RWPE2 (cell line): ENCODE measurements around the gene ADORA2B.
A peak's percentile ranks its signal among the peaks of the same experiment; 100 is the strongest.

Experiments used
- ATAC-seq: fragments of 200-7000 bp; cut with Tn5 transposase; 3 replicates; pipeline ENCODE4 v1.9.1; 2021; ENCODE audit warnings: low read depth
- DNase-seq: peaks from one replicate; pipeline ENCODE4 v3.0.0-alpha.2; 2020; ENCODE audit warnings: low spot score
- H3K27ac ChIP-seq: fragments of 450-650 bp; 2 replicates; pipeline ENCODE4 v1.5.1; 2017; ENCODE audit warnings: mild to moderate bottlenecking; ENCODE audit not compliant: poor library complexity, severe bottlenecking
- H3K27me3 ChIP-seq: fragments of 250-450 bp; sonication (Bioruptor Pico); 2 replicates; pipeline ENCODE4 v1.5.1; 2021; ENCODE audit warnings: mild to moderate bottlenecking, moderate library complexity; ENCODE audit not compliant: insufficient read depth, poor library complexity, severe bottlenecking
- H3K36me3 ChIP-seq: fragments of 250-450 bp; sonication (Bioruptor Pico); 2 replicates; pipeline ENCODE4 v1.5.1; 2020; ENCODE audit warnings: low read depth, mild to moderate bottlenecking, moderate library complexity
- H3K4me1 ChIP-seq: fragments of 250-450 bp; sonication (Bioruptor Pico); 2 replicates; pipeline ENCODE4 v1.5.1; 2021; ENCODE audit warnings: mild to moderate bottlenecking, moderate library complexity; ENCODE audit not compliant: insufficient read depth, poor library complexity, severe bottlenecking
- H3K4me3 ChIP-seq: fragments of 250-450 bp; sonication (Bioruptor Pico); 2 replicates; pipeline ENCODE4 v1.5.1; 2021; ENCODE audit warnings: mild to moderate bottlenecking, moderate library complexity; ENCODE audit not compliant: severe bottlenecking
- H3K9me3 ChIP-seq: fragments of 250-450 bp; sonication (Bioruptor Pico); 2 replicates; pipeline ENCODE4 v1.5.1; 2021; ENCODE audit warnings: mild to moderate bottlenecking, moderate library complexity; ENCODE audit not compliant: severe bottlenecking
- TF ChIP-seq, protein P1 (sequence below): fragments of 450-650 bp; IDR thresholded peaks from one replicate; pipeline ENCODE4 v1.5.1; 2017; ENCODE audit warnings: mild to moderate bottlenecking, moderate library complexity; ENCODE audit not compliant: poor library complexity, severe bottlenecking

Gene ADORA2B

DNA sequence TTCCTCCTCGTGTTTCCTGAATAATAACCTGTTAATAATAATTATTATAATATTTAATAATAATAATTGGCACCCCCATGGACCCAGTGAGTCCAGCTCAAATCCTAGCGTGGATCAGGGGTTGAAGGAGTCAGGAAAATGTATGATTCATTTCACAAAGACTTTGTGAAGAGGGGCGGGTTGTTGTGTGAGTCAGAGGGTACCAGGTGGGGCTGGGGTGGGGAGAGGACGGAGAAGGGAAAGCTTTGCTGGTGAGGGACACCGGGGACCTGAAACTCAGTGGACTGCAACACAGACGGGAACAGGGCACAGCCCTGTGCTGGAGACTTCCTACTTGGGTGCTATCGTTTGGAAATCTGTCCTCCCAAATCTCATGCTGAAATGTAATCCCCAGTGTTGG lies 3.1 kb upstream of the ADORA2B start:
- no peaks in the 10 kb centered on the region for H3K9me3 ChIP-seq
- no peak overlapping the region for H3K4me3 ChIP-seq
- no peaks in the 10 kb centered on the region for H3K36me3 ChIP-seq
- TF ChIP-seq, protein P1, sequence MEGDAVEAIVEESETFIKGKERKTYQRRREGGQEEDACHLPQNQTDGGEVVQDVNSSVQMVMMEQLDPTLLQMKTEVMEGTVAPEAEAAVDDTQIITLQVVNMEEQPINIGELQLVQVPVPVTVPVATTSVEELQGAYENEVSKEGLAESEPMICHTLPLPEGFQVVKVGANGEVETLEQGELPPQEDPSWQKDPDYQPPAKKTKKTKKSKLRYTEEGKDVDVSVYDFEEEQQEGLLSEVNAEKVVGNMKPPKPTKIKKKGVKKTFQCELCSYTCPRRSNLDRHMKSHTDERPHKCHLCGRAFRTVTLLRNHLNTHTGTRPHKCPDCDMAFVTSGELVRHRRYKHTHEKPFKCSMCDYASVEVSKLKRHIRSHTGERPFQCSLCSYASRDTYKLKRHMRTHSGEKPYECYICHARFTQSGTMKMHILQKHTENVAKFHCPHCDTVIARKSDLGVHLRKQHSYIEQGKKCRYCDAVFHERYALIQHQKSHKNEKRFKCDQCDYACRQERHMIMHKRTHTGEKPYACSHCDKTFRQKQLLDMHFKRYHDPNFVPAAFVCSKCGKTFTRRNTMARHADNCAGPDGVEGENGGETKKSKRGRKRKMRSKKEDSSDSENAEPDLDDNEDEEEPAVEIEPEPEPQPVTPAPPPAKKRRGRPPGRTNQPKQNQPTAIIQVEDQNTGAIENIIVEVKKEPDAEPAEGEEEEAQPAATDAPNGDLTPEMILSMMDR, result no peak
- DNase-seq (no peak), ATAC-seq (peak; percentile 31)
- peaks cover 9% of the 10 kb centered on the region for H3K4me1 ChIP-seq
- H3K27me3 ChIP-seq, result no peaks in the 10 kb centered on the region
- peak overlapping the region; percentile 34 for H3K27ac ChIP-seq

DNA sequence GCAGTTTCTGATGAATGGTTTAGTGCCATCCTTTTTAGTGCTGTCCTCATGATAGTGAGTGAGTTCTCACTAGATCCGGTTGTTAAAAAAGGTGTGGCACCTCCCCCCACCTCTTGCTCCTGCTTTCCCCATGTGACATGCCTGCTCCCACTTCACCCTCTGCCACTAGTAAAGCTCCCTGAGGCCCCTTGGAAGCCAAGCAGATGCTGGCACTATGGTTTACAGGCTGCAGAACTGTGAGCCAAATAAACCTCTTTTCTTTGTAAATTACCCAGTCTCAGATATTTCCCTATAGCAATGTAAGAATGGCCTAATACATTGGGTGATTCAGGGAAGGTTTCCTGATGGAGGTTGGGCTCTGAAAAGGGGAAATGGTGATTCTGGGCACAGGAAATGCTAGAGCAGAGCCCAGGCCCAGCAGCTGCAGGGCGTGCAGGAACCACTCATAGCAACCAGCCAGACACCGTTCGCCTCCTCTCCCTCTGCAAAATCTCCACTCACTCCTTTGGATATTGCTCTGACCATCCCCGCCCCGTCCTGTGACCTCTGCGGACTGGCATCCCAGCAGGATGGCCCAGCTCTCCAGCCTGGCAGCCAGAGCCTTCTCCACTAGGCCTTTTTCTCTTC lies 2.6 kb upstream of the ADORA2B start:
- no peak overlapping the region for H3K4me3 ChIP-seq
- H3K27me3 ChIP-seq, result no peaks in the 10 kb centered on the region
- peak overlapping the region; percentile 34 for H3K27ac ChIP-seq
- no peaks in the 10 kb centered on the region for H3K9me3 ChIP-seq
- no peaks in the 10 kb centered on the region for H3K36me3 ChIP-seq
- DNase-seq (no peak), ATAC-seq (no peak)
- TF ChIP-seq, protein P1, result no peak
- peaks cover 9% of the 10 kb centered on the region for H3K4me1 ChIP-seq

DNA sequence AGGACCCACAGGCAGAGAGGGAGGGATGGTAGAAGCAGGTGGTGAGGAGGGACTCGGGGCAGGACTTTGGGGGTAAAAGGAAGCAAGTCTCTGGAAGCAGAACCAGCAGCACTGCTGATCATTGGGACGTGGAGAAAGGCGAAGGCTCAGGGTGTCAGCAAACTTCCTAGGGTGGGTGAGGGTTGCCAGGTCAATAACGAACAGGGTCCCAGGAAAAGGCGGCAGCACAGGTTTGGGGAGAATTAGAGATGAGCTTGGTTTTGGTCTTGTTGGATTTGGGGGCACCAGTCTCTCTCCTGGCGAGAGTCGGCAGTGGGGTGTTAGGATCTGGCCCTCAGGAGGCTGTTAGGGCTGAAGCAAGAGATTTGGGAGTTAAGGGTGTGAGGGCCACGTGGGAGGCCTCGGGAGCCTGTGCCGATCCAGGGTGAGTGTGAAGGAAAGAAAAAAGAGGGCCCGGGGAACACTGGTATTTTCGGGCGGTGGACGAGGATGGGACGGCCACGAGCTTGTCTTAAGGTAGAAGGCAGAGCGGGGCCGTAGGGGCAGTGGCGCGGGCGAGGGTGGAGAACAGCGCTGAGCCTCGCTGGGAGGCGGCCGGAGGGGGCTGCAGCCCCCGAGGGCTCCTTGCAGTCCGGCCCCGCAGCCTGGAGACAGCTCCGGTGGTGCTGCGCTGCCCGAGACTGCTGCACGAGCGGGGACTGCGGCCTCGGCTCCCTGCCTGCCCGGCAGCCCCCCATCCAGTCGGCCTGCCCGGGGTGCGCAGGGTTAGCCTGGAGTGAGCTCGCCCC lies 765 bp upstream of the ADORA2B start:
- TF ChIP-seq, protein P1, result no peak
- H3K27ac ChIP-seq, result peak overlapping the region; percentile 92
- DNase-seq (no peak), ATAC-seq (no peak)
- peak overlapping the region; percentile 48 for H3K4me3 ChIP-seq
- H3K36me3 ChIP-seq, result no peaks in the 10 kb centered on the region; the same call in 1 of the 2 replicates
- H3K27me3 ChIP-seq, result no peaks in the 10 kb centered on the region
- H3K4me1 ChIP-seq, result peaks cover 21% of the 10 kb centered on the region
- H3K9me3 ChIP-seq, result no peaks in the 10 kb centered on the region

DNA sequence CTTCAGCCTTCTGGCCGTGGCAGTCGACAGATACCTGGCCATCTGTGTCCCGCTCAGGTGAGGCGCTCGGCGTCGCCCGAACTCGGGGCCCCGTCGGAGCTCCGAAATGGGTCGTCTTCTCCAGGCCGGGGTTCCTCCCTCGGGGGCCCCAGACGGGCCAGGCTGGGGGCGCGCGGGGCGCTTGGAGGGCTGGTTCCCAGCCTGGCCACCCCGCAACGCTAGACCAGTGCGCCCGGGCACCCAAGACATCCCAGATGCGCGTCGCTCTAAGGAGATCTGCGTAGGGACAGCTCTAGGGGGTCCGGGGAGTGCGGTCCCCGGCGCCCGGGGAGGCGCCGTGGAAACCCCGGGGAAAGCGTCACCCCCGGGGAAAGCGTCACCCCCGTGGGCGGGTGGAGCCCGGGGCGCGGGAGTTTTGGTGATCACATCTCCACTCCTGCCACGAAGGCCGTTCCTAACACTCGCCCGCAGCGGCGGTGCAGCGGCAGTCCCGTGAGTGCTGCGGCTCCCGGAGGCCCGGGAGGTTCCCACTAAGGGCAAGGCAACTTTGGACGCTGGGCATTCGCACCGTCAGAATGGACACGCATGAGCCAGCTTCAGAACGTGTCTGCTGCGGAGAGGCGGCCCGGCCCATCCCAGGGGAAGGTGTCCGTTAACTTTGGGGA lies 729 bp downstream of the ADORA2B start:
- Histone ChIP-seq H3K4me3 (peak overlapping the region; percentile 48), H3K27ac (peak overlapping the region; percentile 92), H3K9me3 (no peaks in the 10 kb centered on the region), H3K36me3 (peaks cover 4% of the 10 kb centered on the region; the same call in 1 of the 2 replicates), H3K27me3 (no peaks in the 10 kb centered on the region), H3K4me1 (peaks cover 21% of the 10 kb centered on the region)
- TF ChIP-seq, protein P1, result no peak
- DNase-seq, result no peak
- ATAC-seq, result peak; percentile 3; the same call in 1 of the 3 replicates
